ENCODE data around the gene OSBPL10. TPM values are rescaled to one million over a fixed set of nuclear protein-coding genes. Genes with fewer than 3 reads are reported as not detected.

OSBPL10 gene
- total RNA-seq, result 30.0 and 59.3 TPM in 2 replicates

GRCh38 chr3:31981206-31982181 lies at the start of gene OSBPL10, which contains the start of gene ZNF860:
TSS of gene OSBPL10 (minus strand) at chr3:31981262. CDS start at chr3:31981179, 83 bp downstream.
TSS of gene ZNF860 (plus strand) at chr3:31981750. CDS start at chr3:31989080, 7,330 bp downstream.

Other genes starting within 250 kb of the OSBPL10 start
- 0.65 and 1.9 TPM in 2 replicates for gene ZNF860, start 488 bp upstream of the OSBPL10 start, total RNA-seq
- gene GPD1L, start 125.4 kb upstream of the OSBPL10 start, total RNA-seq, result 6.4 and 15.6 TPM in 2 replicates

Measured in mesangial cell (primary cell).